Fibroblast of villous mesenchyme (primary cell): ENCODE measurements around the gene EIPR1. TPM values are rescaled to one million over a fixed set of nuclear protein-coding genes. Genes with fewer than 3 reads are reported as not detected.

Experiments
- DNase-seq: peaks from one replicate; pipeline ENCODE4 v3.0.0-alpha.2; 2010; ENCODE audit warnings: low read depth
- H3K4me3 ChIP-seq: 2 replicates; pipeline ENCODE4 v1.5.1; 2011; ENCODE audit warnings: low read depth, mild to moderate bottlenecking, low read length
- CTCF ChIP-seq: IDR thresholded peaks from 2 replicates; pipeline ENCODE4 v1.5.1; 2012; ENCODE audit warnings: low read depth, mild to moderate bottlenecking, low read length; ENCODE audit not compliant: insufficient read depth
- total RNA-seq: library from RNA; depleted of rRNA; stranded (reverse); fragments of >200 nt; gene quantifications from 2 replicates; pipeline ENCODE4 v1.2.3, GENCODE V29; 2012

The EIPR1 gene
- total RNA-seq, 1 donor = 32.4 TPM

GRCh38 chr2:3192281-3192818, 185.3 kb downstream of the EIPR1 start:
- no peak for DNase-seq
- H3K4me3 ChIP-seq = no peak overlapping the region
- no peak for TF ChIP-seq CTCF

- no peak for TF ChIP-seq CTCF
- H3K4me3 ChIP-seq = no peak overlapping the region
- DNase-seq = no peak
These were observed 187.7 kb downstream of the EIPR1 start for GRCh38 chr2:3189961-3190360.

- H3K4me3 ChIP-seq = no peak overlapping the region
- no peak for DNase-seq
- no peak for TF ChIP-seq CTCF
These were observed 188.5 kb downstream of the EIPR1 start for GRCh38 chr2:3189076-3189591.

- DNase-seq = no peak
- TF ChIP-seq CTCF = no peak
- H3K4me3 ChIP-seq = no peak overlapping the region
These were observed 189.1 kb downstream of the EIPR1 start for GRCh38 chr2:3188405-3188946.

- TF ChIP-seq CTCF = no peak
- no peak for DNase-seq
- no peak overlapping the region for H3K4me3 ChIP-seq
These were observed 190.2 kb downstream of the EIPR1 start for GRCh38 chr2:3187467-3187866.

- DNase-seq = no peak
- no peak for TF ChIP-seq CTCF
- H3K4me3 ChIP-seq = no peak overlapping the region
These were observed 190.9 kb downstream of the EIPR1 start for GRCh38 chr2:3186766-3187165.

GRCh38 chr2:3185910-3186309, 191.7 kb downstream of the EIPR1 start:
- no peak overlapping the region for H3K4me3 ChIP-seq
- no peak for DNase-seq
- no peak for TF ChIP-seq CTCF
